Measurements from ENCODE around the gene DLG2.
"Not testable (repeated sequence)": the region's sequence is repeated elsewhere in the genome, so short reads cannot be mapped to it uniquely, and the experiment has no call there.

DLG2 gene

GRCh38 chr11:84899134-84899533 lies 728.0 kb downstream of the DLG2 start:
- no peak for DNase-seq (ENCODE audit: low read depth)

GRCh38 chr11:84894666-84895065 lies 732.5 kb downstream of the DLG2 start:
- no peak for DNase-seq (ENCODE audit: low read depth)

GRCh38 chr11:84890676-84891075 lies 736.5 kb downstream of the DLG2 start:
- DNase-seq (ENCODE audit: low read depth): no peak

DNA sequence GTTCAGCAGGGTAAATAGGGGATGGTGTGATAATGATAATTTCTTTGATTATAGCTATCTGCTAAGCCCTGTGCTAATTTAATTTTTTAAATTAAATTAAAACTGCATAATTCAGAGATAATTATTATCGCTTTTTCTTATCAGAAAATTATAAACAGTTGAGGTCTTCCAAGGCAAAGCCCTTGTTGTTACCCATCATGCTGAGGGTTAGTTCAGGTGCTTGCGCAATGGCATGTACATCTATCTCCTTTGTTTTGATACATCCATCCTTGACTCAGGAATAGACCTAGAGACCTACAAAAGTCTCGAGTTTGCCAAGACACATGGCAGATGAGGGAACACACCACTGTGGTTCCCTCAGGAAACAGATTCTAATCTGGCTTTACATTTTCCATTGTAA lies 737.6 kb downstream of the DLG2 start:
- DNase-seq (ENCODE audit: low read depth): no peak

GRCh38 chr11:84887055-84887629 lies 740.0 kb downstream of the DLG2 start:
- no peak for DNase-seq (ENCODE audit: low read depth)

DNA sequence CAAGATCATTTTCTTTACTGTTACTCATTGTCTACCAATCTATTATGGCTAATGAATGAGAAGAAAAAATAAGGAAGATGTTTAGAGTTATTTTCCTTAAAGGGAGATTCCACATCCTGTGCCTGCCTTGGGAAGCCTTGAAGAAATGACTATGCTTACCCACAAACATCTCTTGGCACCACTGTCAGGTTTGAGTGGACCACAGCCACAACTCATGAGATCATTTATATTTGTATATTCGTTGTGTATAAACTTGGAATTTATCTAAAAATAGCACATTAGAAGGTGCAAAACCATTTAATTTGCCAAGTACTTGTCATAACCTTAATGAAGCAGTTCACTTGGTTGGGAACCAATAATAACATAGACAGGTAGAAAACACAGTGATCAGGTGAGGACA lies 740.8 kb downstream of the DLG2 start:
- DNase-seq (ENCODE audit: low read depth): no peak

DNA sequence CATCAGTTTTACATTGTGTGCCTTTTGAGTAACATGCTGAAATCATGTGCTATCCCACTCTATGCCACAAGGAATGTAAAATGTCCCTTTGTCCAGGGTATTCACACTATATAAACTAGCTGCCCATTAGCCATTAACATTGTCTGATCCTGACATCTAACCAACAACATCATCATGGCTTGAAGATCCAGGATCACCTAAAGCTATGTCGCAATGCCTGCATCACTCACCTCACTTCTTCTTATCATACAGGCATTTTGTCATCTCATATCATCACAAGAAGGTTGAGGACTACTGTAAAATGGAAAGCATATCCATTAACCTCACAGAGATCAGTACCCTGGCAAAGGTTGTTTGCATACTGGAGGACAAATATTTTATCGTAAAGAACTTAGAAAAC lies 742.3 kb downstream of the DLG2 start:
- no peak for DNase-seq (ENCODE audit: low read depth)

DNA sequence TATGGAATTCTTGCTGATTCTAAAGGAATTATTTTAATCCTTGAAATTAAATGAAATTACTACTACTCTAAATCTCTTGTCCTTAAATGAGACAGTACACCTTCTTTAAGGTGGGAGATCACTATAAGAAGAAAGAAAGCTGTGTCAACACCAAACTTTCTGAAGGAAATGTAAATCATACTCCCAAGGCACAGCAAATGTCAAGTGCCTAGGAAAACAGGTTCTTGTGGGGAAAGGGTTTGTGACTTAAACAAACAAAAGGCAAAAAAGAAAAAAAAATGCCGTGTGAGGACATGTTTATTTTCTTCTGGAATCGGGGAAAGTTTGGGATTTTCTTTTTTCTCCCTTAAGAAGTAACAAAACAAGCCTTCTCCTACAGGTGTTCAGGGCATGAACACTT lies 745.1 kb downstream of the DLG2 start:
- DNase-seq (ENCODE audit: low read depth): no peak

DNA sequence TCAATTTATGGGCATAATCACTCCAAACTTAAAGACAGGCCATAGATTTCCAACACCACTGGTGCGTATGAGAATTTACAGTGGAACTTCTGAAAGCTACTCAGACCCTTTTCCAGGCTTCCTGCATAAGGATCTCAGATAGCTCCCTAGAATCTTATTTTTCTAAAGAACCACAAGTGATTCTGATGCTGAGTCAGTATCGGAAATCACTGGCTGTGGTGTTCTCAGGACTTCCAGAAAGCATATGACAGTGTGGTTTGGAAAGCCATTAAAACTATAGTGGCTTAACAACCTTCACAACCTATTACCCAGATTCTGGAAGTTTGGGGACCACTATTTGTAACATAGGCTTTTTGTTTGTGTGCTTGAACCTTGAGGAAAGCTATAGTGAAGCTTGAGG lies 756.0 kb downstream of the DLG2 start:
- DNase-seq (ENCODE audit: low read depth): no peak

- DNase-seq (ENCODE audit: low read depth): no peak
Observed at GRCh38 chr11:84870486-84870885, 756.7 kb downstream of the DLG2 start.

DNA sequence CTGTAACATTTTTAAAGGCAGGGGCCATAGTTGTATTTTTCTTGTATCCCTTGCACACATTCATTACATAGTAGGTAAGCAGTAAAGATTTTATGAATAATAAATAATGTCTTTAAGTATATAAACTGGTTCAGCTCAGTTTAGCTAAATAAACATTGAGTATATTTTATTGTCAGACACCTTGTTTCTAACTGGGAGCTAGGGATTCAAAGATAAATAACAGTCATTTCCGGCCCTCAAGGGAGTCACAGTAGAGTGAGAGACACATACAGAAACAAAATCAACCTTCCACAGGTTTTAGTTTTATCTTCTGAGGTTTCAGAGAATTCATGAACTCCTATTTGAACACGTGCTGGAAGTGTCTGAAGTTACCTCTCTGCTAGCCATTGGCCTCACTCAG lies 760.2 kb downstream of the DLG2 start:
- DNase-seq (ENCODE audit: low read depth): no peak

GRCh38 chr11:84865791-84866535 lies 761.2 kb downstream of the DLG2 start:
- DNase-seq (ENCODE audit: low read depth): no peak

GRCh38 chr11:84865257-84865656 lies 761.9 kb downstream of the DLG2 start:
- DNase-seq (ENCODE audit: low read depth): no peak

- DNase-seq (ENCODE audit: low read depth): no peak
Observed at GRCh38 chr11:84857746-84858145, 769.4 kb downstream of the DLG2 start.

DNA sequence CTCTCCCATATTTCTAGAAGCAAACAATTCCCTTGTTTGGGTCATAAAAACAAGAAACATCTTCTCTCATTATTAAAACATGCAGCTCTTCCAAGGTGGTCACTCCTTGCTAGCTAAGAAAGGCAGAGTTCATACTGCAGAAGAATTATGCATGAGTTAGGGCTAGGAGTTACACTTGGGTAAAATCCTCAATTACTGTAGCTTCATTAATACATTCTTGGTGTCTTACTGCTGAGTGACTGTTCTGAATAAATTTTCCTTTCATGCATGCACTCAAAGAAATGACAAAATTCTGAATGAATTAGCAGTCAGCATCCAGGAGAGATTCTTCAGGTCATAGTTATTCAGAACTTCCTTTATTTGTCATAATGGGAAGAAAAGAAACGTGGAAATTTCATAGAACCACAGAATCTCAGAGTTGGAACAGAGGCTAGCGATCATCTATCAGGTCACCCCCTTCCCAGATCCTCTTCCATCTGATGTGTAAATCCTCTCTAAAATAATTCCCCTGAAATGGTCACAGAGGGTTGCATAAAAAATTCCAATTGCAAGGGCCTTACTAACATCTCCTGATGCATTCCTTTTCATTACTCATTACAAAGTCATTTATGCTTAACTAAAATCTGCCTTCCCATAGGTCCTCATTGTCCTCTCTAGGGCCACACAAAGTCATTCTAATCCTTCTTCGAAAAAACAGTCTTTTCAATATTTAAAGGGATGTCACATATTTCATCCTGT lies 771.5 kb downstream of the DLG2 start:
- no peak for DNase-seq (ENCODE audit: low read depth)

- no peak for DNase-seq (ENCODE audit: low read depth)
Observed at GRCh38 chr11:84854498-84854880, 772.7 kb downstream of the DLG2 start.

DNA sequence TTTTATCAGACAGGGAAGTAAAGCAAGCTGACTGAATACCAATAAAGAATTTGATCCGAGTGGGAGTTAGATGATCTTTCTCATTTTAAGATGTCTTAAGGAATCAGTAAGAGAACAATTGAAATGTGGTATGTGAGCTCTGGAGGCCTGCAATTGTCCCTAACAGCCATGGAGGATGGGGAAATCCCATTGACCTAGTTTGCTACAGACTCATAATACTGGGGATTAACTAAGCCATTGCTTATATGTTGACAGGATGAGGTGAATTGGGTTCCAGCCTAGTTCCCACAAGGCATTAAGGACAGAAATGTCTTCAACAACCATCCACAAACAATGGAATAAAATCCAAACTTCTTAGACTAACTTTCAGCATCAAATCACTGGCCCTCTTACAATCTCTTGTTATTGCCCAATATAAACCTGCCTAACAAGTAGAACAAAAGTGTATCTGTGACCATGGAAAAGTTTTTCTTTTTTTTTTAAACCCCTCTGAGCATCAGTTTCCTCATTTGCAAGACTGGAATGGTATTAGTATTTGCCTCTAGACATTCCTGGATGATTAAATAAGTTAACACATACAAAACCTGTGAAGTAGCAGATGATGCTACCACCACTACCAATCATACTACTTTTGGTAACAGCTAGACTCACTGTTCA lies 773.2 kb downstream of the DLG2 start:
- no peak for DNase-seq (ENCODE audit: low read depth)

- no peak for DNase-seq (ENCODE audit: low read depth)
Observed at GRCh38 chr11:84847842-84848241, 779.3 kb downstream of the DLG2 start.

DNA sequence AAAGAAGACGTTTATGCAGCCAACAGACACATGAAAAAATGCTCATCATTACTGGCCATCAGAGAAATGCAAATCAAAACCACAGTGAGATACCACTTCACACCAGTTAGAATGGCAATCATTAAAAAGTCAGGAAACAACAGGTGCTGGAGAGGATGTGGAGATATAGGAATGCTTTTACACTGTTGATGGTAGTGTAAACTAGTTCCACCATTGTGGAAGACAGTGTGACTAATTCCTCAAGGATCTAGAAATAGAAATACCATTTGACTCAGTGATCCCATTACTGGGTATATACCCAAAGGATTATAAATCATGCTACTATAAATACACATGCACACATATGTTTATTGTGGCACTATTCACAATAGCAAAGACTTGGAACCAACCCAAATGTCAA lies 786.9 kb downstream of the DLG2 start:
- not testable (repeated sequence) for DNase-seq (ENCODE audit: low read depth)

- DNase-seq (ENCODE audit: low read depth): no peak
Observed at GRCh38 chr11:84837402-84838069, 789.6 kb downstream of the DLG2 start.

GRCh38 chr11:84836371-84836770 lies 790.8 kb downstream of the DLG2 start:
- DNase-seq (ENCODE audit: low read depth): no peak

GRCh38 chr11:84833488-84834088 lies 793.6 kb downstream of the DLG2 start:
- no peak for DNase-seq (ENCODE audit: low read depth)
